ENCODE results near the gene CCL19. TPM values are rescaled to one million over a fixed set of nuclear protein-coding genes. Genes with fewer than 3 reads are reported as not detected.
A peak's percentile ranks its signal among the peaks of the same experiment; 100 is the strongest.

Gene CCL19
- total RNA-seq, 4 donors from 2014 or later = not detected

- Histone ChIP-seq H3K4me1 (peaks cover 0 to 11% (median 3%) of the 10 kb centered on the region in 4 donors), H3K9me3 (no peaks in the 10 kb centered on the region), H3K36me3 (peaks cover 0 to 37% (median 0%) of the 10 kb centered on the region in 3 donors), H3K27me3 (no peaks in the 10 kb centered on the region), H3K4me3 (no peak overlapping the region), H3K27ac (no peak overlapping the region)
- WGBS, 2 donors = 86 to 93% methylated on average over 1 of the region's 1 CpG
- DNase-seq (ENCODE audit: low spot score in 2 of 2) = no peak
- TF ChIP-seq EP300 (IDR thresholded peaks at IDR 0.05) = no peak
- no peak for TF ChIP-seq POLR2A (IDR thresholded peaks at IDR 0.05)
- TF ChIP-seq, protein P1, sequence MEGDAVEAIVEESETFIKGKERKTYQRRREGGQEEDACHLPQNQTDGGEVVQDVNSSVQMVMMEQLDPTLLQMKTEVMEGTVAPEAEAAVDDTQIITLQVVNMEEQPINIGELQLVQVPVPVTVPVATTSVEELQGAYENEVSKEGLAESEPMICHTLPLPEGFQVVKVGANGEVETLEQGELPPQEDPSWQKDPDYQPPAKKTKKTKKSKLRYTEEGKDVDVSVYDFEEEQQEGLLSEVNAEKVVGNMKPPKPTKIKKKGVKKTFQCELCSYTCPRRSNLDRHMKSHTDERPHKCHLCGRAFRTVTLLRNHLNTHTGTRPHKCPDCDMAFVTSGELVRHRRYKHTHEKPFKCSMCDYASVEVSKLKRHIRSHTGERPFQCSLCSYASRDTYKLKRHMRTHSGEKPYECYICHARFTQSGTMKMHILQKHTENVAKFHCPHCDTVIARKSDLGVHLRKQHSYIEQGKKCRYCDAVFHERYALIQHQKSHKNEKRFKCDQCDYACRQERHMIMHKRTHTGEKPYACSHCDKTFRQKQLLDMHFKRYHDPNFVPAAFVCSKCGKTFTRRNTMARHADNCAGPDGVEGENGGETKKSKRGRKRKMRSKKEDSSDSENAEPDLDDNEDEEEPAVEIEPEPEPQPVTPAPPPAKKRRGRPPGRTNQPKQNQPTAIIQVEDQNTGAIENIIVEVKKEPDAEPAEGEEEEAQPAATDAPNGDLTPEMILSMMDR (IDR thresholded peaks at IDR 0.05) = no peak
These were observed 19.8 kb downstream of the CCL19 start for GRCh38 chr9:34671307-34671706.

DNA sequence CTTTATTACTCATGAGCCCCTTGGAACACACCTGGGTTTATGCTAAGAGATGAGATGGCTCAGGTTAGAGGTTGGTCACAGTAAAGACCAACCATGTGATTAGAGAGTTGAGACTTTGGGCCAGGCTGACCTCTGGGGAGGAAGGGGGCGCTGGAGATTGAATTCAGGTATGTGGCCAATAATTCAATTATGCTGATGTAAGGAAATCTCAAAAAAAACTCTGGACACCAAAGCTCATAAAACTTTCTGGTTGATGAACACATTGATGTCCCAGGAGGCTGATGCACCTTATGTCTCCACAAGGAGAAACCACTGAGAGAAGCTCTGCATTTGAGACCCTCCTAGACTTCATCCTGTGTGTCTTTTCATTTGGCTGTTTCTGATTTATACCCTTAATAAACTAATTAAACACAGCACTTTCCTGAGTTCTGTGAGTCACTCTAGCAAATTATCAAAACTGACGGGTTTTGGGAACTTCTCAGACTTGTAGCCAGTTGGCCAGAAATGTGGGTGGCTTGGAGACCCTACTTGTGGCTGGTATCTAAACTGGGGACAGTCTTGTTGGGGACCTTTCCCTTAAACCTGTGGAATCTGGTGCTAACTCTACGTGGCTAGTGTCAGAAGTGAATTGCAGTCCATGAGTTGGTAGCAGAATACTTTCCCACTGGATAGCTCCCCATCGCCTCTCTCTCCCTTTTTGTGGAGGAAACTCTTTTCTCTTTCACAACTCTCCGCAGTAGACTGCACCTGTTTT is 21.1 kb downstream of the CCL19 start:
- H3K27me3 ChIP-seq = no peaks in the 10 kb centered on the region
- peaks cover 0 to 37% (median 0%) of the 10 kb centered on the region in 3 donors for H3K36me3 ChIP-seq
- no peak overlapping the region for H3K27ac ChIP-seq
- no peak overlapping the region for H3K4me3 ChIP-seq
- DNase-seq (ENCODE audit: low spot score in 2 of 2) = no peak
- no peak for TF ChIP-seq EP300 (IDR thresholded peaks at IDR 0.05)
- TF ChIP-seq POLR2A (IDR thresholded peaks at IDR 0.05) = no peak
- TF ChIP-seq, protein P1 (IDR thresholded peaks at IDR 0.05) = no peak
- H3K4me1 ChIP-seq = peaks cover 0 to 12% (median 4%) of the 10 kb centered on the region in 4 donors
- no peaks in the 10 kb centered on the region for H3K9me3 ChIP-seq
- WGBS, 2 donors = 93 to 94% methylated on average over 5 of the region's 5 CpGs

DNA sequence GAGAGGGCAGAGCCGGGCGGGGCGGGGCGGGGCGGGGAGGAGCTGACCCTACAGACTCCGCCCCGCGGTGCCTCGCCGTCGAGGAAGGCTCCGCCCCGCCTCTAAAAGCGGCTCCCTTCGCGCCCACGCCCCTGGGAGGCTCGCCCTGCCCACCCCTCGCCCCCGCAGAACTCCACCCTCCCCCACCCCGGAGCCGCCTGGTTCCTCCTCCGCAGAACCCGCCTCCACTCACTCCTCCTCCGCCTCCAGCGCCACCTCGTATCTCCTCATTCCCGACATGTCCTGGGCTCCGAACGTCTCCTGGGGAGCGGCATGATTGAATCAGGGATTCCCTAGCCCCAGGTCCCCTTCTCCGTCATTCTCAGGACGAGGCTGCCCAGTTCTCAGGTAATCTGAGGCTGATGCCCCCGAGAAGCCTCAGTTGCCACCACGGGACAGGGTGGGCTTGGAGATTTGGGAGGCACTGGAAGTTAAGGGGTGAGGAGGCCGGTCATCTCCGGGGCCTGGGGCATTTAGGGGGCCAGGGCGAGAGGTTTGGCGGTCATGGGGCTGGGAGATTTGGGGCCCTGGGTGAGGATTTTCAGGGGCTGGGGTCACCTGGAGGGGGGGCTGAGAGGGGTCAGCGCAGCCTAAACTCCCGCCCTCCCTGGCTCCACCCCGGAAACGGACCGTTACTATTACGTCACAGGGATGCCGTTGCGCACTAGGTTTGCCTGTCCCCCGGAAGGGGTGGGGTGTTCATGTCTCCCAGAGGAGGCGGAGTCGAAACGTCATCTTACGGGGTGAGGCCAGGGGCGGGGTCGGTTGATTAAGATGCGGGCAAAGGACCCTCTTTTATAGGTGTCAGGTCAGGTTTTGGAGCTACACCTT is 25.5 kb downstream of the CCL19 start:
- Histone ChIP-seq H3K9me3 (no peaks in the 10 kb centered on the region), H3K27ac (peak overlapping the region; percentile 99 to 100 (median 100)), H3K27me3 (no peaks in the 10 kb centered on the region), H3K4me1 (peaks cover 0 to 30% (median 7%) of the 10 kb centered on the region in 4 donors), H3K36me3 (peaks cover 0 to 50% (median 0%) of the 10 kb centered on the region in 3 donors), H3K4me3 (peak overlapping the region; percentile 75 to 89 (median 86))
- 3 to 4% methylated on average over 31 to 46 of the region's 55 CpGs for WGBS, 2 donors
- peak; percentile 92 to 98 for DNase-seq (ENCODE audit: low spot score in 2 of 2)
- TF ChIP-seq POLR2A (IDR thresholded peaks at IDR 0.05) (peak; percentile 58 to 81), EP300 (IDR thresholded peaks at IDR 0.05) (peak; percentile 87 to 93)
- TF ChIP-seq, protein P1 (IDR thresholded peaks at IDR 0.05) = no peak

GRCh38 chr9:34665067-34665380 is 26.1 kb downstream of the CCL19 start:
- Histone ChIP-seq H3K36me3 (peaks cover 0 to 51% (median 0%) of the 10 kb centered on the region in 3 donors), H3K27me3 (no peaks in the 10 kb centered on the region), H3K4me3 (peak overlapping the region; percentile 75 to 89 (median 86)), H3K9me3 (no peaks in the 10 kb centered on the region), H3K27ac (peak overlapping the region; percentile 99 to 100 (median 100)), H3K4me1 (peaks cover 0 to 30% (median 7%) of the 10 kb centered on the region in 4 donors)
- TF ChIP-seq, protein P1 (IDR thresholded peaks at IDR 0.05) = peak in 1 of 5 experiments; percentile 11
- no peak for TF ChIP-seq POLR2A (IDR thresholded peaks at IDR 0.05)
- WGBS, 2 donors = 1 to 4% methylated on average over 20 to 23 of the region's 26 CpGs
- DNase-seq (ENCODE audit: low spot score in 2 of 2) = no peak
